Measurements from ENCODE around the gene SLC9A9.
"Not testable (repeated sequence)": the region's sequence is repeated elsewhere in the genome, so short reads cannot be mapped to it uniquely, and the experiment has no call there.

The SLC9A9 gene

GRCh38 chr3:143306407-143306806, 541.9 kb downstream of the SLC9A9 start:
- no peak for DNase-seq

DNA sequence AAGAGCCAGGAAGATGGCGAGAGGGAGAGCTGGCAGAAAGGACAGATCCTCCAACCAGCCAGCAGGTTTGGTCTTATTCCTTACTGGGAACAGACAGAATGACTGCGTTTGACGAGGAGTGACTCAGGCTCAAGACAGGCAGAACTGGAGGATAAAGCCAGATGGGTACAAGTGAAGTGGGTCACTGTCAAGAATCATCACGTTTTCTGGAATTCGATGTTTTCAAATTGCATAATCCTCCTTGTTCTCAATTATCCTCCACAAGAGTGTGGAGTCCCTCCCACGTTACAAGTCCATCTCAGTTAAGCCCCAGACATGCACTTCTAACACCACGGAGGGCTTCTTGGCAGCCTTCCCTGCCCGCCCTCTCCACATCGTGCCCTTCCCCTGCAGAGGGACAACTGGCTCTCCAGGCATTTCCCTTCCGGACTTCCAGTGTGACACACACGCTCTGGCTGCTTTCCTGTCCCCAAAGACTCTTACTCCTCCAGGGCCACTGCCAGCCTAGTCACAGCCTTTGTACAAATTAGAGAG, 545.6 kb downstream of the SLC9A9 start:
- DNase-seq: no peak

- no peak for DNase-seq
These were observed 547.0 kb downstream of the SLC9A9 start for GRCh38 chr3:143301031-143301901.

DNA sequence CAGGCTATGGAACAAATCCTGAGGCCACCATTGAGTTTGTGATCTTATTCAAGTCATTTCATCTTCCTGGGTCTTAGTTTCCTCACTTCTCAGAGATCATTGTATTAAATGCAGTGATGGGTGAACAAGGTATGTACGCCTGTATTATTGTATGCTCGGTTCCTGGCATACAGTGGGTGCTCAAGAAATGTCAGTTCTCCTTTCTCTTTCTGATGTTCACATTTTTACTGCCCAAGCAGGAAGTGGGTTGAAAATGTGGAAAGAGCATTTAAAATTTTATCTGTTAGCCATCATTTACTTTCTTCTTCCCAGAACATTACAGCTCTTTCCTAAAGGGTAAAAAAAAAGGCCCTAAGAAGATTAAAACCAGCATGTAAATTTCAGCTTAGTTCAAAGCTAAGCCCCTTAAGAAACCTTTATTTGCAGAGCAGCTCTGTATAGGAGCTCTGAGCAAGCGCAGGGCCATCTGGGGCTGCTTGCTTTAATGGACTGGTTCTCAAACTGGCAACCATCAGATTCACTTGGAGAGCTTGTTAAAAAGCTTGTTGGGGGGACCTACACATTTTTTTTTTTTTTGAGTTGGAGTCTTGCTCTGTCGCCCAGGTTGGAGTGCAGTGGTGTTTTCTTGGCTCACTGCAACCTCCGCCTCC, 549.3 kb downstream of the SLC9A9 start:
- DNase-seq: no peak

DNA sequence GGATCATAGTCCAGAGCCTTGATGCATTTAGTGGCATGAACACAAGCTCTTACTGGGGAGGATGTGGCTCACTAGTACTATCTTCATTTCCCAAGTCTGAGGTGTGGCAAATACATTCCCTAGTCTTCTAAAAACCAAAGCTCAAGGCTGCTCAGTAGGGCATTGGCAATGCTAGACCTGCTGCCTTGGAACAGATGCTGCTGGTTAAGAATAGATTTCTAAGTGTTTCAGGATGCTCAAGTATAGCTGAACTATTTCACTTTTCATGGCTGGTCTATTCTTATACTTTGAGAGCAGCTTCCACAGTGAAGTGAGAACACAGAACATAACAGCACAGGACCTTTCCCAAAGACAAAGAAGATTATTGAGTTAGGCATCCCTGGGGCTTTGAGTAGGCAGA, 549.9 kb downstream of the SLC9A9 start:
- DNase-seq: no peak

- no peak for DNase-seq
These were observed 552.8 kb downstream of the SLC9A9 start for GRCh38 chr3:143295201-143296080.

DNA sequence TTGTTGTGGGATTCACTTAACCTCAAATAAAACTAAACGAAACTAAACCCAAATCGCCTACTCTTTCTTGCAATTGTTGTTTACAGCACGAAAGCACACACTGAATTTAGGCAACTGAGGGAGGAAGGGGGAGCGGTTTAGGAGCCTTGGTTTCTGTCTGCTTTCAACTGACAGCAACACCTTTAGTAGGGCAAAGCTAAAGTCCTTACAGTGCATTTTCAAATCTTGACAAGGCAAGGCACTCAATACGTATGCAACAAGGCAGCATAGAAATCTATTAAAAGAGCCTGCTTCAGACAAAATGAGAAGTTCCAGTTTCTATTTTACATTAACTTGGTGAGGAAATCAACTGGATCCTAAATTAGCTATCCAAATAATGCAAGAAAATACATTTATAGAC, 554.1 kb downstream of the SLC9A9 start:
- no peak for DNase-seq

- no peak for DNase-seq
These were observed 556.3 kb downstream of the SLC9A9 start for GRCh38 chr3:143291836-143292447.

- no peak for DNase-seq
These were observed 559.3 kb downstream of the SLC9A9 start for GRCh38 chr3:143288944-143289343.

DNA sequence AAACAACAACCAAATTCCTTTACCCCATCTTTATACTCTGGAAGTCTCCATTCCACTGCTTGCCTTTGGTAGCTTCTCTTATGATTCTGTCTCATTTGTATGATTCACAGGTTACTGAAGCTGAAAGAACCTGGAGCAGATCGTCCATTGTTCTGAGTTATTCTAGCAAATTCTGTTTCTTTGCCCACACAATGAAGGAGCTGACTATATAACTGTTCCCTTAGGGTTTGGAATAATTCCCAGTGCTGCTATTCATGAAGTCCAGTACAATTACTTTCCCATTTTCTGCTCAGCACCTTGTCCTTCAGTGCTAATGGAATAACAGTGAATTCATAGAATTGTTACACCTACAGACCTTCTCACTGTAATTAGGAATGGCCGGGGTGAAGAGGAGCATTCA, 560.9 kb downstream of the SLC9A9 start:
- DNase-seq: no peak

DNA sequence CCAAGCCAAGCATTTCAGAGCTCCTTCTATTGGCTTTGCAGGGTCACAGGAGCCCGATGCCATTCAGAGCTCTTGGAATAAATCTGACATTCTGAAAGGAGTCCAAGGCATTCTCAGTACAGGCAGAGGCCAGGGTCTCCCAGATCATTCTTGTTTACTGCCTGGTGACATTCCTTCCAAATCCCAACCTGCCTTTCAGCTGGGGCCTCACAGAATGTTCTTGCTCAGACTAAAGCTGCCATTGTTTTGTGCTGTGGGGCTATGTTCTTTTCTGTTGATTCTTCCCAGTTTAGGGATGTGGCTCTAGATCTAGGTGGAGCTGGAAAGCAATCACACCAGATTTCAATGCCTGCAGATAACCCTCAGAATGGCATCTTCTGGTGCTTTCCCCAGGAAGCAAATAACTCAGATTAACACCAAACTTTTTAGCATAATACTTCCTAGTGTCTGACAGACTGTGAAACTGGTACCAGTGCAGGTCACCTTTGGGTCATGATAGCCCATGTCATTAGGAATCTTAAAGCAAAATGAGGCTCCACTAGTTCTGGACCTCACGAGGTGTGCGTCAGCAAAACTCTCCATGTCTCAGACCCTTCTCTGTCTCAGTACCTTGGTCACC, 561.8 kb downstream of the SLC9A9 start:
- no peak for DNase-seq

GRCh38 chr3:143283432-143284128, 564.7 kb downstream of the SLC9A9 start:
- DNase-seq: no peak

GRCh38 chr3:143280984-143281383, 567.3 kb downstream of the SLC9A9 start:
- DNase-seq: no peak

DNA sequence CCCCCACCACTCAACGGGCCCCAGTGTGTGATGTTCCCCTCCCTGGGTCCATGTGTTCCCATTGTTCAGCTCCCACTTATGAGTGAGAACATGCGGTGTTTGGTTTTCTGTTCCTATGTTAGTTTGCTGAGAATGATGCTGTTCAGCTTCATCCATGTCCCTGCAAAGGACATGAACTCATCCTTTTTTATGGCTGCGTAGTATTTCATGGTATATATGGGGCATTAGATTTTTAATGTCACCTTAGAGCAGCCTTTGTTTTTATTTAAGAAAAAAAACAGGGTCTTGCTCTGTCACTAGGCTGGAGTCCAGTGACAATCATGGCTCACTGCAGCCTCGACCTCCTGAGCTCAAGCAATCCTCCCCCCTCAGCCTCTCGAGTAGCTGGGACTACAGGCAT, 568.7 kb downstream of the SLC9A9 start:
- DNase-seq: not testable (repeated sequence)

- DNase-seq: no peak
These were observed 569.5 kb downstream of the SLC9A9 start for GRCh38 chr3:143278721-143279120.

DNA sequence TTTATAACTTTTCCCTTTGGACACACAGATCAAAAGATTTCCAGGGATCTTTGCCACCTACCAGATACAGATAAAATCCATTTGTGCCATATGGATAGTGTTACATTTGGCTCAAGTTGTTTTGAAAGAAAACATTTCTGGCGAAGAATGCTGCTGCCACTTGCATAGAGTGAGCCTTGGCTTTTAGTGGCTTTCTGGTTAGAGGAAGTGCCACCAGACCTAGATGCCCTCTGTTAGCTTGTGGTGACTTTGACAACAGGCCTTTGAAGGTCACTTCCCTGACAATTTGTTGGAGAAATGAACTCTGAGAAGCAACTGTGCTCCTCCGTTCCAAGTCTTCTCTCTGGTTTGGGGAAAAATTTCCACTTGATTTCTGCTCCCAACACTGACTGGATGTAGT, 570.7 kb downstream of the SLC9A9 start:
- DNase-seq: no peak

DNA sequence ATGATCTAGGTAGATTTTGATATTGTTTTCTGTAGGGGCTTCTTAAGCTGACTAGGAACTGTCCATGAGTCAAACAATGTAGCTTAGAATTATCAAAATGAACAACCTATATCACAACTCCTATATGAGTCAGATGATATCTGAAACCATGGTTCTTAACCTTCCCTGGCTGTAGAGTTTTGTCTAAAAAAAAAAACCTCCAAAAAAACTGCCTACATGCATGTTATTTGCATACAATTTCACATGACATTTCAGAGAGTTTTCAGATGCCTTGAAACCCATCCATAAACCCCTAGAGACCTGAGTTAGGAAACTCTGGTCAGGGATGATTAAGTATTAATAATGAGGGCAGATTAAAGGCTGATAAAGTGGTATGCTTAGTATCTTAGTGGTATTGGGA, 571.7 kb downstream of the SLC9A9 start:
- no peak for DNase-seq

- DNase-seq: no peak
These were observed 574.1 kb downstream of the SLC9A9 start for GRCh38 chr3:143273975-143274690.

GRCh38 chr3:143271136-143271535, 577.1 kb downstream of the SLC9A9 start:
- DNase-seq: no peak

GRCh38 chr3:143269741-143270140, 578.5 kb downstream of the SLC9A9 start:
- DNase-seq: no peak

GRCh38 chr3:143267989-143268388, 580.3 kb downstream of the SLC9A9 start:
- DNase-seq: no peak

All from CD4-positive, alpha-beta T cell treated with Interleukin-12 subunit alpha and Interleukin-12 subunit beta, for 1 hour (primary cell).